ENCODE results near the gene ZNF536. TPM values are rescaled to one million over a fixed set of nuclear protein-coding genes. Genes with fewer than 3 reads are reported as not detected.
"Not testable (repeated sequence)": the region's sequence is repeated elsewhere in the genome, so short reads cannot be mapped to it uniquely, and the experiment has no call there.

The ZNF536 gene
- total and polyA plus RNA-seq, 9 donors = 1.9 to 7.0 (median 2.9) TPM

DNA sequence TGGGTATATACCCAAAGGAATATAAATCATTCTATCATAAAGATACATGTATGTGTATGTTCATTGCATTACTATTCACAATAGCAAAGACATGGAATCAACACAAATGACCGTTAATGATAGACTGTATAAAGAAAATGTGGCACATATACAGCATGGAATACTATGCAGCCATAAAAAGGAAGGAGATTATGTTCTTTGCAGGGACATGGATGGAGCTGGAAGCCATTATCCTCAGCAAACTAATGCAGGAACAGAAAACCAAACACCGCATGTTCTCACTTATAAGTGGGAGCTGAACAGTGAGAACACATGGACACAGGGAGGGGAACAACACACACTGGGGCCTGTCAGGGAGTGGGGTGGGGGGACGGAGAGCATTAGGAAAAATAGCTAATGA, 125.9 kb downstream of the ZNF536 start:
- H3K27ac ChIP-seq (ENCODE audit: low read length); DNase-seq; H3K36me3 ChIP-seq (ENCODE audit: control insufficient read depth, insufficient read depth, low read length); H3K4me3 ChIP-seq (ENCODE audit: low read length); H3K4me1 ChIP-seq (ENCODE audit: control insufficient read depth, insufficient read depth, low read length); H3K9me3 ChIP-seq (replicated peaks; ENCODE audit: control insufficient read depth, low read depth, low read length); H3K27me3 ChIP-seq (ENCODE audit: control insufficient read depth, insufficient read depth, low read length): not testable (repeated sequence)
- no CpG with 5 or more reads among the region's 3 CpGs for WGBS (ENCODE audit: insufficient coverage)

DNA sequence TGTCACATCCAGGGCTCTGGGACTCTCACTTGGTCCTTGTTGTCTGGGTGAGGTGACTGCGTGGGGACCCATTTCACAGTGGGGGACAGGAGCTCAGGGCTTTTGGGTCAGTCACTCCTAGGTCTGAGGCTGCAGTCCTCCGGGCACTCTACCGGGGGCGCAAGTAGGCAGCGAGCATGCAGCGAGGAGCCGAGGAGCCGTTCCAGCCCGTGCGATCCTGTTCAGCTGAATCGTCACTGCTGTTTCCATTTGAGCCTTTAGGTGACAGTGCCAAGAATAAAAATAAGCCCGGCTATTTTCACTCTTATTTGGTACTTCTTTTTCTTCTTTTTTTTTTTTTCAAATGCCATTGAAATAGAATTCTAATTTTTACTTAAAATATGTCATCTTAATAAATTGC, 126.5 kb downstream of the ZNF536 start:
- WGBS (ENCODE audit: insufficient coverage) = 23% methylated on average over 10 of the region's 12 CpGs
- peaks cover 4% of the 10 kb centered on the region for H3K27me3 ChIP-seq (ENCODE audit: control insufficient read depth, insufficient read depth, low read length)
- peaks cover 2% of the 10 kb centered on the region for H3K4me1 ChIP-seq (ENCODE audit: control insufficient read depth, insufficient read depth, low read length)
- no peak overlapping the region for H3K4me3 ChIP-seq (ENCODE audit: low read length)
- no peak overlapping the region for H3K27ac ChIP-seq (ENCODE audit: low read length)
- DNase-seq = peak; percentile 50
- no peaks in the 10 kb centered on the region for H3K36me3 ChIP-seq (ENCODE audit: control insufficient read depth, insufficient read depth, low read length)
- H3K9me3 ChIP-seq (replicated peaks; ENCODE audit: control insufficient read depth, low read depth, low read length) = no peaks in the 10 kb centered on the region

DNA sequence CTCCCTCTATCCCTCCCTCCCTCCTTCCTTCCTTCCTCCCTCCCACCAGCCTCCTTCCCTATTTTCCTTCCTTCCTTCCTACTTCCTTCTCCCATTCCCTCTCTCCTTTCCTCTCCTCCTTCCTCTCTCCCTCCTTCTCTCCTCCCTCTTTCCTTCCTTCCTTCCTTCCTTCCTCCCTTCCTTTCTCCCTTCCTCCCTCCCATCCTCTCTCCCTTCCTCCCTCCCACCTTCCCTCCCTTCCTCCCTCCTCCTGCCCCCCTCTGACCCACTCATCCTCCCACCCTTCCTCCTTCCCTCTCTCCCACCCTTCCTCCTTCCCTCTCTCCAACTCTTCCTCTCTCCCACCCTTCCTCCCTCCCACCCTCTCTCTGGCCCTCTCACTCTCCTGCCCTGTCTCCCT, 132.1 kb downstream of the ZNF536 start:
- H3K4me1 ChIP-seq (ENCODE audit: control insufficient read depth, insufficient read depth, low read length) = peaks cover 2% of the 10 kb centered on the region
- no peaks in the 10 kb centered on the region for H3K9me3 ChIP-seq (replicated peaks; ENCODE audit: control insufficient read depth, low read depth, low read length)
- H3K27me3 ChIP-seq (ENCODE audit: control insufficient read depth, insufficient read depth, low read length) = peaks cover 2% of the 10 kb centered on the region
- no peaks in the 10 kb centered on the region for H3K36me3 ChIP-seq (ENCODE audit: control insufficient read depth, insufficient read depth, low read length)
- no peak overlapping the region for H3K4me3 ChIP-seq (ENCODE audit: low read length)
- no peak overlapping the region for H3K27ac ChIP-seq (ENCODE audit: low read length)
- DNase-seq = no peak

DNA sequence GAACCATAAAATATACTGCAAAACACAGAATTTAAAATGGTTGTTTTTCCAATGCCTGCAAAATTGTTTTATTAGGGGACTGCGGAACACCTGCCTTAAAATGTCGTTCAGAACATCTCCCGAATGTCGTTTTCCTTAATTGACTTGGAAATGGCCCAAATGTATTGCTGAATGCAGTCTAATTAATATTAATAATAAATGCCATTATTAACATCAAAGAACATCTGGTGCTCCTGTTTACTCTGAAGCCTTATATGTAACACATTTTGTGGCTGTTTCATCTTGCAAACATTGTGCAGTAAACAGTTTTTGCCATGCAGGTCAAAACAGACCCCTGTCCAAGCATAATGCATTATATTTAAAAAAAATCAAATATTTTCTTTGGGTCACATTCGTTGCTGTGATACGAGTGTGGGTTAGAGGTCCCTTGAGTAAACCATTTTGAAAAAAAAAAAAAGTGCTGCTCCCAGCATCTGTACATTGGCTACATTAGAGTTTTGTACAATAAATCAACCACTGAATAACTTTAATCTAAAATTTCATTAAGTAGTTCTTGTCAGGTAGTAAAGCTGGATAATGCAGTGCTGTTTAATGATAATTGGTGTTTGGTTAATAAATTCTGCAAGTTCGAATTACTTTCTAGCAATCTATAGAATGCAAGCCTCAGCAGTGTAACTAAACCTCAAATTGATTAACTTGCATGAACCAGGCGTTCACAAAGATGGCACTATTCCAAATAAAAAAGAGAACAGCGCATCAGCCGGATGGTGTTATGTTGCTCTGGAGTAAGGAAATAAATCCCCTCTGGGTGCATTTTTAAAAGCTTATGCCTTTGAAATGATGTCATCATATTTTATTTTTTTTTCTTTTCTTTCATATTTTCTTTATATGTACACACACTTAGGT, 140.2 kb downstream of the ZNF536 start:
- H3K4me3 ChIP-seq (ENCODE audit: low read length) = no peak overlapping the region
- peak; percentile 91 for DNase-seq
- peaks cover 18% of the 10 kb centered on the region for H3K4me1 ChIP-seq (ENCODE audit: control insufficient read depth, insufficient read depth, low read length)
- H3K36me3 ChIP-seq (ENCODE audit: control insufficient read depth, insufficient read depth, low read length) = no peaks in the 10 kb centered on the region
- H3K27ac ChIP-seq (ENCODE audit: low read length) = peak overlapping the region; percentile 70
- WGBS (ENCODE audit: insufficient coverage) = no CpG with 5 or more reads among the region's 10 CpGs
- no peaks in the 10 kb centered on the region for H3K27me3 ChIP-seq (ENCODE audit: control insufficient read depth, insufficient read depth, low read length)
- H3K9me3 ChIP-seq (replicated peaks; ENCODE audit: control insufficient read depth, low read depth, low read length) = no peaks in the 10 kb centered on the region

DNA sequence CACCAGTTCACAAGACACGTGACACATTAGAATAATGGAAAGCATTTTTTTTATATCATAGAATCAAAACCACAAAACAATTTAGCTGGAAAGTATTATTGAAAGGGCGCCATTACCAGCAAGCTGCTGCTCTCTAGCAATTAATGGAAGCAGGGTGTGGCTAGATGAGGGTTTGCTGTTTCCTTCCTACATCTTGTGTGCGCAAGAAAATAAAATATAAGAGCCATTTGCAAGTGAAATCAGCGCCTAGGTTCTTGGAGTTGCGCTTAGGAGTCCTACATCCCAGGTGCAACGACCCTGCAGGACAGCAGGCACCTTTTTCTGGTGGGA, 140.9 kb downstream of the ZNF536 start:
- peaks cover 18% of the 10 kb centered on the region for H3K4me1 ChIP-seq (ENCODE audit: control insufficient read depth, insufficient read depth, low read length)
- H3K27ac ChIP-seq (ENCODE audit: low read length) = peak overlapping the region; percentile 72
- H3K36me3 ChIP-seq (ENCODE audit: control insufficient read depth, insufficient read depth, low read length) = no peaks in the 10 kb centered on the region
- DNase-seq = no peak
- no peaks in the 10 kb centered on the region for H3K9me3 ChIP-seq (replicated peaks; ENCODE audit: control insufficient read depth, low read depth, low read length)
- no peaks in the 10 kb centered on the region for H3K27me3 ChIP-seq (ENCODE audit: control insufficient read depth, insufficient read depth, low read length)
- 46% methylated on average over 2 of the region's 6 CpGs for WGBS (ENCODE audit: insufficient coverage)
- H3K4me3 ChIP-seq (ENCODE audit: low read length) = no peak overlapping the region

DNA sequence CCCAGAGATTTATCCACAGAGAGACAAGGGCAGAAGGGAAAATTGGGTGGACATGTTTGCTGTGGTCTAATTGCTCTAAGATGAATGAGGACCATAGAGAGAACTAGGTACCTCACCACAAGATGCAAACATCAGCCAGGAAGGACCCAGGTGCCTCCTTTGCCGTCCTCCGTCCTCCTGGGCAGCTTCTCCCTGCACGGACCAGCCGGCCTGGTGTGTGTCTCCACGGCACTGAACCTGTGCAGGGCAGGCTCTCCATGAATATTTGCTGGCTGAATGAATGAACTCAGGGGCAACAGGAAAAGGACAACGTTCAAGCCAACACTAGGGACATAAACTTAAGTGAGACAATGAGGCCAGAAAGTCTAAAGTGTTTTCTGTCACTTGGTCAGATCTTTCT, 143.9 kb downstream of the ZNF536 start:
- no peaks in the 10 kb centered on the region for H3K27me3 ChIP-seq (ENCODE audit: control insufficient read depth, insufficient read depth, low read length)
- no peaks in the 10 kb centered on the region for H3K9me3 ChIP-seq (replicated peaks; ENCODE audit: control insufficient read depth, low read depth, low read length)
- H3K36me3 ChIP-seq (ENCODE audit: control insufficient read depth, insufficient read depth, low read length) = no peaks in the 10 kb centered on the region
- WGBS (ENCODE audit: insufficient coverage) = 90% methylated on average over 5 of the region's 6 CpGs
- DNase-seq = no peak
- H3K4me1 ChIP-seq (ENCODE audit: control insufficient read depth, insufficient read depth, low read length) = peaks cover 10% of the 10 kb centered on the region
- no peak overlapping the region for H3K27ac ChIP-seq (ENCODE audit: low read length)
- H3K4me3 ChIP-seq (ENCODE audit: low read length) = no peak overlapping the region

DNA sequence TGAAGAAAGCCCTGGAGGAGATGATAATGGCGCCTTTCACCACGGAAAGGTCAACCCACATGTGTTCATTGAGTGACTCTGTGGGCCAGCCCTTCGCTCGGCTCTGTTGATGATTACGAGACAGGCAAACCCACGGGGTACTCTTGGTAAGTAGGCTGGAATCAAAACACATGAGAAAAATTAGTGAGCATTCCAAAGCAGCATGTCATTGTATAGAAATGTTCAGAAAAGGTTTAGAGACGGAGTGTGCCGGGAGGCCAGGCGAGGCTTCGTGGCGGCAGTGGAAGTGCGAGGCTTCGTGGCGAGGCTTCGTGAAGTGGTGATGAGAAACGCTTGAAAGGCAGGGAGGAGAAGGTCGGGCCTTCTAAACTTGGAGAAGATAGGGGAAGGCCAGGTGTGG, 144.3 kb downstream of the ZNF536 start:
- H3K9me3 ChIP-seq (replicated peaks; ENCODE audit: control insufficient read depth, low read depth, low read length) = no peaks in the 10 kb centered on the region
- H3K4me3 ChIP-seq (ENCODE audit: low read length) = no peak overlapping the region
- H3K36me3 ChIP-seq (ENCODE audit: control insufficient read depth, insufficient read depth, low read length) = no peaks in the 10 kb centered on the region
- no peaks in the 10 kb centered on the region for H3K27me3 ChIP-seq (ENCODE audit: control insufficient read depth, insufficient read depth, low read length)
- no peak for DNase-seq
- H3K4me1 ChIP-seq (ENCODE audit: control insufficient read depth, insufficient read depth, low read length) = peaks cover 12% of the 10 kb centered on the region
- no peak overlapping the region for H3K27ac ChIP-seq (ENCODE audit: low read length)
- 81% methylated on average over 17 of the region's 17 CpGs for WGBS (ENCODE audit: insufficient coverage)

DNA sequence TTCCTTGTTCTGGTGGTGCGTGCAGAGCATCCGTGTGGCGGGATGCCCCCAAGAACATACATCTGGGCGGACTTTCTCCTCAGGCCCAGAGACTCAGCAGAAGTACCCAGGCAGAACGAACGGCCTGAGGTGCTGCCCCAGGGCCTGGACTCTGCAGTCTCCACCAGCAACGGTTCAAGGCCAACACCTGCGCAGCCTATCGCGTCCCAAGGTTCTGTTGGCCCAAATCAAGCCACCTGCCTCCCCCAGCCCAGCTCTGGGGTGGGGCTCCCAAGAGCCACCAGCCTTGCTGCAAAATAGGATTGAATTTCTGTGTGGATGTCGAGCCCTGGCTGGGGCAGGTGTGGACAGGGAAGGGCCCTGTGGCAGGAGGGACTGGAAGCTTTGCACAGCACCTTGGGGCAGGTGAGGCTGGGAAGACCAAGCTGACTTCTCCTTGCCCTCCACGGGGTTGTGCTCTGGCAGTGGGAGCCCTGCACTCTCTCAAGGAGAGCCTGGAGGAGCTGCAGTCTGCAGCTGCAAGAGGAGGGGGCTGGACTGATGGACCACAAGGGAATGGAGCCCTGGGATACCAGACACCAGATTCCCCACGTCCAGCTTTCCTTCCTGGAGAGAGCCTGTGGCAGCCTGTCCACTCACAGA, 146.9 kb downstream of the ZNF536 start:
- Histone ChIP-seq H3K27me3 (ENCODE audit: control insufficient read depth, insufficient read depth, low read length) (no peaks in the 10 kb centered on the region), H3K36me3 (ENCODE audit: control insufficient read depth, insufficient read depth, low read length) (no peaks in the 10 kb centered on the region), H3K4me3 (ENCODE audit: low read length) (no peak overlapping the region), H3K4me1 (ENCODE audit: control insufficient read depth, insufficient read depth, low read length) (peaks cover 3% of the 10 kb centered on the region), H3K9me3 (replicated peaks; ENCODE audit: control insufficient read depth, low read depth, low read length) (no peaks in the 10 kb centered on the region), H3K27ac (ENCODE audit: low read length) (no peak overlapping the region)
- 77% methylated on average over 11 of the region's 13 CpGs for WGBS (ENCODE audit: insufficient coverage)
- no peak for DNase-seq

DNA sequence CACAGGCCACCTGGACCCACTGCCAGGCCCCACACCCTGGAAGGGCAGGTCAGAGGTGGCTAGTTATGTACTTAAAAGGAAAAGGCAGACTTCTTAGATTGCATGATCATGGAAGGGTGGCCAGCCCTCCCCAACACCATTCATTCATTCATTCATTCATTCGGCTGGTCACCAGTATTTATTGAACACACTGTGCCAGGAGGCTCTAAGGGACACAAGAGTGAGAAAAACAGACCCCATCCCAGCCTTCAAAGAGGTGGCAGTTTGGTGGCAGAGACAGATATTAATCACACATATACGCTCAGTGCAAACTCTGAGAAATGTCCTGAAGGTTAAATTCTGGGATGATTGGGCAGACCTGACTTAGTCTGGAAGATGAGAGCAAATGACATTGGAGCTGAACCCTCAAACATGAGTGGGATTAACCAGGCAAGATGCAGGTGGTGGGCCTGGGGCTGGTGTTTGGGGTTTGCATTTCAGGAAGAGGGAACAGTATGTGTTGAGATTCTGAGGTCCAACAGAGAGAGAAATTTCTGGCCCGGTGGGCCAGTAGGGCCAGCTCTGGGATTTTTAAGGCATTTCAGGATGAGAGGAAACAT, 147.5 kb downstream of the ZNF536 start:
- H3K4me3 ChIP-seq (ENCODE audit: low read length) = no peak overlapping the region
- H3K9me3 ChIP-seq (replicated peaks; ENCODE audit: control insufficient read depth, low read depth, low read length) = no peaks in the 10 kb centered on the region
- no peak overlapping the region for H3K27ac ChIP-seq (ENCODE audit: low read length)
- 67% methylated on average over 1 of the region's 3 CpGs for WGBS (ENCODE audit: insufficient coverage)
- no peaks in the 10 kb centered on the region for H3K36me3 ChIP-seq (ENCODE audit: control insufficient read depth, insufficient read depth, low read length)
- DNase-seq = no peak
- H3K4me1 ChIP-seq (ENCODE audit: control insufficient read depth, insufficient read depth, low read length) = peaks cover 3% of the 10 kb centered on the region
- no peaks in the 10 kb centered on the region for H3K27me3 ChIP-seq (ENCODE audit: control insufficient read depth, insufficient read depth, low read length)

DNA sequence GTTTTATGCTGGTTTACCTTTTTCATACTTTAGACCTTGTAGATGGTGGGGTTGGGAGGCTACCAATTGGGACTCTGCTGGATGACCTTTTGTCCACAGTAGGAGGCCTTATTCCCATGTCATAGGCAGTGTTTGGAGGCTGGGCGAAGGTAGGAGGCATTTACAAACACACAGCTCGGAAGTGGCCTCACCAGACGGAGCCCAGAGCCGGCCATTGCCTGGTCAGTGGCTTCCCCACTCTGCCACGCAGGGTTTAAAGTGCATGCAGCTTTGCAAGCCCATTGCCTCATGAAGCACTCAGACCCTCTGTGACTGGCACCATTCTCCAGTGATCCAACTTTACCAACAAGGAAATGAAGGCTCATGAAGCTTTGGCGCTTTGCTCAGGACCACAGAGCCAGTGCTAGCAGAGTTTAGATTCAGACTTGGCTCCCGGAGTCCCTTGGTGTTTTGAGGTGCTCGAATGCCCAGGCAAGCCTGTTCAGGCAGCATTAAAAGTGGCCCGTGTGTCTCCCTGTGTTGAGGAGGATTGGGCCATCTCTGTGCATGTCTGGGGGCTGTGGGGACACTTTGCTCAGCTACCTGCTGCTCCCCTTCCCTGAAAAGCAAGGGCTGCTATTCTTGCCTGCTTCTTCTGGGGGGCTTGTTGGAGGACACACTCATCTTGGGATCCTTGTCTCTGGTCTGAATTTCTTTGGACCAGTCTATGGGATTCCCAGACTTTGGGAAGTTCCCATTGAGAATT, 148.7 kb downstream of the ZNF536 start:
- Histone ChIP-seq H3K9me3 (replicated peaks; ENCODE audit: control insufficient read depth, low read depth, low read length) (no peaks in the 10 kb centered on the region), H3K27me3 (ENCODE audit: control insufficient read depth, insufficient read depth, low read length) (no peaks in the 10 kb centered on the region), H3K36me3 (ENCODE audit: control insufficient read depth, insufficient read depth, low read length) (no peaks in the 10 kb centered on the region), H3K4me3 (ENCODE audit: low read length) (no peak overlapping the region), H3K4me1 (ENCODE audit: control insufficient read depth, insufficient read depth, low read length) (peaks cover 3% of the 10 kb centered on the region), H3K27ac (ENCODE audit: low read length) (no peak overlapping the region)
- 92% methylated on average over 9 of the region's 9 CpGs for WGBS (ENCODE audit: insufficient coverage)
- DNase-seq = no peak
